GM06990 (cell line): Measurements from ENCODE around the gene LRRC46.
A peak's percentile ranks its signal among the peaks of the same experiment; 100 is the strongest.

ENCODE experiments used
- DNase-seq: peaks from one replicate; pipeline ENCODE4 v3.0.0-alpha.2; 2011; ENCODE audit not compliant: insufficient read length; ENCODE audit errors: extremely low read depth
- H3K27me3 ChIP-seq: replicated peaks from 2 replicates; pipeline ENCODE4 v1.6.0; 2011; ENCODE audit warnings: low read length; ENCODE audit not compliant: control insufficient read depth, insufficient read depth
- H3K36me3 ChIP-seq: 2 replicates; pipeline ENCODE4 v1.5.1; 2011; ENCODE audit warnings: low read length; ENCODE audit not compliant: control insufficient read depth, insufficient read depth
- H3K4me3 ChIP-seq: replicated peaks from 2 replicates; pipeline ENCODE4 v1.5.1; 2011; ENCODE audit warnings: low read depth, mild to moderate bottlenecking, control low read depth, low read length
- CTCF ChIP-seq: IDR thresholded peaks from 2 replicates; pipeline ENCODE4 v1.5.1; 2011; ENCODE audit warnings: low read length, control low read depth, mild to moderate bottlenecking, inconsistent platforms; ENCODE audit not compliant: insufficient read depth, poor library complexity, severe bottlenecking

LRRC46 gene

GRCh38 chr17:47844227-47844626 is 12.8 kb downstream of the LRRC46 start:
- no peak for DNase-seq
- TF ChIP-seq CTCF, result no peak
- Histone ChIP-seq H3K27me3 (peaks cover 2% of the 10 kb centered on the region; the same call in 1 of the 2 replicates), H3K36me3 (no peaks in the 10 kb centered on the region), H3K4me3 (no peak overlapping the region)

GRCh38 chr17:47844814-47845715 is 13.6 kb downstream of the LRRC46 start:
- peak; percentile 18 for TF ChIP-seq CTCF
- DNase-seq, result no peak
- Histone ChIP-seq H3K27me3 (peaks cover 2% of the 10 kb centered on the region; the same call in 1 of the 2 replicates), H3K36me3 (no peaks in the 10 kb centered on the region), H3K4me3 (no peak overlapping the region)

GRCh38 chr17:47845716-47846075 is 14.2 kb downstream of the LRRC46 start:
- peaks cover 2% of the 10 kb centered on the region; the same call in 1 of the 2 replicates for H3K27me3 ChIP-seq
- no peak for TF ChIP-seq CTCF
- H3K4me3 ChIP-seq, result no peak overlapping the region
- H3K36me3 ChIP-seq, result no peaks in the 10 kb centered on the region
- DNase-seq, result no peak

GRCh38 chr17:47846716-47847340 is 15.4 kb downstream of the LRRC46 start:
- Histone ChIP-seq H3K27me3 (peaks cover 4% of the 10 kb centered on the region; the same call in 1 of the 2 replicates), H3K36me3 (no peaks in the 10 kb centered on the region), H3K4me3 (no peak overlapping the region)
- no peak for DNase-seq
- TF ChIP-seq CTCF, result no peak

- H3K36me3 ChIP-seq, result no peaks in the 10 kb centered on the region
- peaks cover 4% of the 10 kb centered on the region; the same call in 1 of the 2 replicates for H3K27me3 ChIP-seq
- TF ChIP-seq CTCF, result peak; percentile 26
- H3K4me3 ChIP-seq, result no peak overlapping the region
- no peak for DNase-seq
Observed at GRCh38 chr17:47847341-47848197, 16.1 kb downstream of the LRRC46 start.
